ENCODE measurements around the gene CUL1.

The CUL1 gene

DNA sequence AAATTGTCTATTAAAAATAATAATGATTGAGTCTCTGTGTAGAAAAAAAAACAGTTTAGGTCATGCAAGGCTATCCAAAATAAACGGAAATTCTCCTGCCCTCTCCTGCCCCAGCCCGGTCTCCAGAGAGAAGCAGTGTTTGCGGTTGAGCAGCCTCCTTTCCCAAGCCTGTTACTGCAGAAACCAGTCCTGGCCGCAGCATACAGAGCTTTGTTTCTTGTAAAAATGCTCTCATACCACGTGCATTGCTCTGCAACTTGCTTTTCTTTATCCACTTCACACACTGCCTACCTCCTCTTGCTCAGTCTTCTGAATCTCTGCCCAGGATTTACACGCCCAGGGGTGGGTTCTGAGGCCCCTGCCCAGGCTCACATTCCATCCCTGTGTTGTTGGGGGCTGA lies 34.4 kb upstream of the CUL1 start:
- H3K4me3 ChIP-seq (ENCODE audit: control insufficient read depth, low read depth, low read length), result no peak overlapping the region
- peak; percentile 64 for DNase-seq (ENCODE audit: low read depth)
- TF ChIP-seq CTCF (conservative IDR thresholded peaks at IDR 0.05; ENCODE audit: control insufficient read depth, insufficient read depth, low read depth, low read length), result no peak

DNA sequence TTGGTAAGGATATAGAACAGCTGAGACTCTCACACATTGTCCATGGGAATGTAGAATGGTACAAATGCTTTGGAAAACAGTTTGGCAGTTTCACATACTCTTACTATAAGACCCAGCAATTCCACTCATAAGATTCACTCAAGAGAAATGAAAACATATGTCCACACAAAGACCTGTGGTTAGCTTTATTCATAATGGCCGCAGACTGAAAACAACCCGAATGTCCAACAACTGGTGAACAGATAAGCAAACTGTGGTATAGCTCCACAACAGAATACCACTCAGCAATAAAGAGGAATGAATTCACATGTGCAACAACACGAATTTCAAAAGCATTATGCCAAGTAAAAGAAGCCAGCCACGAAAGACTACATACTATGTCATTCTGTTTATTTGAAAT lies 33.5 kb upstream of the CUL1 start:
- H3K4me3 ChIP-seq (ENCODE audit: control insufficient read depth, low read depth, low read length), result no peak overlapping the region
- no peak for DNase-seq (ENCODE audit: low read depth)
- TF ChIP-seq CTCF (conservative IDR thresholded peaks at IDR 0.05; ENCODE audit: control insufficient read depth, insufficient read depth, low read depth, low read length), result no peak

DNA sequence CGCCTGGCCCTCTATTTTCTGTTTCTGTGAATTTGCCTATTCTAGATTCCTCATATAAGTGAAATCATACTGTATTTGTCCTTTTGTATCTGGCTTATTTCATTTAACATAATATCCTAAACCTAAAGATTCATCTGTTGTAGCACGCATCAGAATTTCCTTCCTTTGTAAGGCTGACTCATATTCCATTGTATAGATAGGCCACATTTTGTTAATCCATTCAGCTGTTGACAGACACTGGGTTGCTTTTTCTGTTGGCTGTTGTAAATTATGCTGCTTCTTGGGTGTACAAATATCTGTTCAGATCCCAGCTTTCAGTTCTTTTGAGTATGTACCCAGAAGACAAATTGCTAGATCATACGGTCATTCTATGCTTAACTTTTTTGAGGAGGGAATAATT lies 28.8 kb upstream of the CUL1 start:
- TF ChIP-seq CTCF (conservative IDR thresholded peaks at IDR 0.05; ENCODE audit: control insufficient read depth, insufficient read depth, low read depth, low read length), result no peak
- H3K4me3 ChIP-seq (ENCODE audit: control insufficient read depth, low read depth, low read length), result no peak overlapping the region
- no peak for DNase-seq (ENCODE audit: low read depth)

DNA sequence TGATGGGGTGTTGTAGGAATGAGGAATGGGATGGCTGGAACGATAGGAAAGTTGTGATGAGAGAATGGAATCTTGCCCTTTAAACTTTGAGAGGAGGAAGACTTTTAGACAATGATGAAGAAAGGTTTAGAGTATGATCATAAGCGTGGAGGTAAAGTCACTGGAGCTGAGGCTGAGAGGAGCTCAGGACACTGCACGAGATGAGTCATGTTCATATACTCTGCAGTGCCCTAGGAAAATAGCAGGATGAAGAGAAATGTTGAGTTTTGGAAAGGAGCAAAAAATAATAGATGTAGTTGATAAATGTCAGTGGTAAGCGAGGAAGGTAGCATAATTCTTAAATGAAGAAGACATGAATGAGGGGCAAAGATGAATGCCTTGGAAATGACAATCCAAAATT lies 28.3 kb upstream of the CUL1 start:
- TF ChIP-seq CTCF (conservative IDR thresholded peaks at IDR 0.05; ENCODE audit: control insufficient read depth, insufficient read depth, low read depth, low read length), result no peak
- no peak overlapping the region for H3K4me3 ChIP-seq (ENCODE audit: control insufficient read depth, low read depth, low read length)
- no peak for DNase-seq (ENCODE audit: low read depth)

DNA sequence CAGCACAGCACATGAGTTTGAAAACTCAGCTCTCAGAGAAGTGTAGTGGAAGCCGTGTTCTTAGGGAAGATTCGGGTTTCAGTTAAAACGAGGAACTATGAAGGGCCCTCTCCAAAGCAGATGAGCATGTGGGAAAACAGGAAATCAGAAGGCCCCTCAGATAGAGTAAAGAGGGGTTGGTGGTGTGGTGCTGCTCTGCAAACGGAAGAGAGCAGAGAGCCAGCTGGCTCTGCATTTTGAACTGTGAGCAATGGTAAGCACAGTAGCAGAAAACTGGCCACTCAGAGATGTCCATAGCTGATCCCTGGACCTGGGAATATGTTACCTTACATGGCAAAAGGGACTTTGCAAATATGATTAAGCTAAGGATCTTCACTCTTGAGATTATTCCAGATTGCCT lies 27.9 kb upstream of the CUL1 start:
- no peak for DNase-seq (ENCODE audit: low read depth)
- H3K4me3 ChIP-seq (ENCODE audit: control insufficient read depth, low read depth, low read length), result no peak overlapping the region
- no peak for TF ChIP-seq CTCF (conservative IDR thresholded peaks at IDR 0.05; ENCODE audit: control insufficient read depth, insufficient read depth, low read depth, low read length)

- no peak overlapping the region for H3K4me3 ChIP-seq (ENCODE audit: control insufficient read depth, low read depth, low read length)
- TF ChIP-seq CTCF (conservative IDR thresholded peaks at IDR 0.05; ENCODE audit: control insufficient read depth, insufficient read depth, low read depth, low read length), result no peak
- DNase-seq (ENCODE audit: low read depth), result no peak
Measured at GRCh38 chr7:148672041-148672440, 26.7 kb upstream of the CUL1 start.

- H3K4me3 ChIP-seq (ENCODE audit: control insufficient read depth, low read depth, low read length), result no peak overlapping the region
Measured at GRCh38 chr7:148674689-148675088, 24.0 kb upstream of the CUL1 start.

More at GRCh38 chr7:148674689-148675088, 24.0 kb upstream of the CUL1 start:
- DNase-seq (ENCODE audit: low read depth), result no peak
- TF ChIP-seq CTCF (conservative IDR thresholded peaks at IDR 0.05; ENCODE audit: control insufficient read depth, insufficient read depth, low read depth, low read length), result no peak
